Putamen (tissue), 1 donor: ENCODE results near the gene MYCBP.
A peak's percentile ranks its signal among the peaks of the same experiment; 100 is the strongest.
"Not testable (repeated sequence)": the region's sequence is repeated elsewhere in the genome, so short reads cannot be mapped to it uniquely, and the experiment has no call there.

Source experiments
- DNase-seq: peaks from one replicate; pipeline ENCODE4 v3.0.0-alpha.2; 2016; ENCODE audit warnings: low spot score

Gene MYCBP

GRCh38 chr1:38867208-38867607, 5.9 kb downstream of the MYCBP start:
- DNase-seq = no peak

DNA sequence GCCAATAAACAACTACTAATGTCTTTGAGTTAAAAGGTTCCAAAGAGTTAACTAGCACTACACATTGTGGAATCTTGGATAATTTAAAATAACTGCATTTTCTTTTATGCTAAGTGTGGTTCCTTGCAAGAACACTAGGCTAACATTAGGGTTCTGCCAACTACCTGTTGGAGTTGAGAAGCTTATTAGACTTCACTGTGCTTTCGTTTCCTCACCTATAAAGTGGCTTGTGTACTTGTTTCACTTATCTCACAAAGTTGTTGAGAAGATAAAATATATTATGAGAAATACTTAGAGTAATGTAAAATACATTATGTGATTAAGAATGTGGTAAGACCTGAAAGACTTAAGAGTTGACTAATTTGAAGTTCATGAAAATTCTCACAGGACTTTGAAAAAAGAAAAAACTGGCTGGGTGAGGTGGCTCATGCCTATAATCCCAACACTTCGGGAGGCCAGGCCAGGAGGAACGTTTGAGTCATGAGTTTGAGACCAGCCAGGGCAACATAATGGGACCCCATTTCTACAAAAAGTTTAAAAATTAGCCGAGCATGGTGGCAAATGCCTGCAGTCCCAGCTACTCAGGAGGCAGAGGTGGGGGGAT, 7.9 kb downstream of the MYCBP start:
- DNase-seq = no peak

- no peak for DNase-seq
These were observed 12.7 kb downstream of the MYCBP start for GRCh38 chr1:38860454-38860795.

DNA sequence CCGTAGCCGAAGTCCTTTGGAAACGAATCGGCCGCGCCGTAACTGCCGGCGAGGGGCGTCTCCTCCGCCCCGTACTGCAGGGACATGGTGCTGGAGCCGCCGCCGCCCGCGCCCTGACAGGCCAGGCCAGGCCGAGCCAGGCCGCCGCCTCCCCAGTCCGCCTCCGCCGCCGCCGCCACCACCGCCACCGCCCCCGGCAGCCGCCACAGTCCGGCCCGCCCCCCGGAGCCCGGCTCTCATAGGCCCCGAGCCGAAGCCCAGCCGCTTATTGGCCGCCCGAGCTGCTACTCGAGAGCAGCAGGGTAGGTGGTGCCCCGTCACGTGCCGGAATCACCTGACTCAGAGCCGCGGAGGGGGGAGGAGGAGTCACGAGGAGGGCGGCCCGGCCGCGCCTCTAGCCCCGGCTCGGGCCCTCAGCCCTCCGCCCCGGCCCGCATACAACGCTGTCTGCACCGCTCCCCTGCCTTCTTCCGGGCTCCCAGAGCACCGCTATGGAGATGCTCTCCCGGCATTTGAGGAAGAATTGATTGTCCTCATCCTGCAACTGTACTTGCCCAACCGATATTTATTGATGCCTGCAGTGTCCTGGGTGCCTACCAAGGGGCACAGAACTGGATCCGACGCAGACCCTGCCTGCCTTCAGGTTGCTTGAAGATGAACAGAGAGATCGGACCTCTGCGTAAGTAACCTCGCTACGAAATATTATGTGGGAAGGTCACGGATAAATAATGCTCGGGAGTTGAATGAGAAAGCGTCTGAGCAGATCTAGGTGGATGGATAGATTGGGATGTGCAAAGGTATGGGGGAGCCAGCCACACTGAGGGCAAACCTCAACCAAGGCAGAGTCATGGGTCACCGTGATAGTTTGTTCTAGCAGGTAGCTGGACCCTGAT, 13.3 kb downstream of the MYCBP start, which contains the start of gene RRAGC:
Gene RRAGC, minus strand, starts transcription at position 212 of the 893 bp plus-strand sequence. Its CDS starts 126 bp downstream, at position 86.
- peak; percentile 98 for DNase-seq

GRCh38 chr1:38858833-38859560, 14.2 kb downstream of the MYCBP start:
- peak; percentile 25 for DNase-seq

GRCh38 chr1:38852780-38853179, 20.4 kb downstream of the MYCBP start:
- no peak for DNase-seq

- DNase-seq = no peak
These were observed 25.1 kb downstream of the MYCBP start for GRCh38 chr1:38848071-38848470.

DNA sequence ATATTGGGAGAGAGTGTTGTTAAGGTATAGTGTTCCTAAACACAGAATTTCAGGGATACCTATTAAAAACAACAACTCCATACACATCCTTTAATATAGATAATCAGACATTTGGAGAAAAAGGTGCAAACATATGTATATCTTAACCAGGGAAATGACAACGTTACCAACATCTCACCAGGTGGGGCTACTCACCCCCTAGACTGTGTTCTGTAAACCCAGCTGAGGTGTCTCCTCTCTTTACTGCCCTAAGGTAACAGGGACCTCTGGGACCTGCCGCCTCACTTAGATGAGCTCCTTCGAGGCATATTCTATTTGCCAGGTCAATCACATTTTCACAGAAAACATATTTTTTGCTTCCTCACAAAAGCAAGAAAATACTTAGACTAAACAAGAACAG, 26.9 kb downstream of the MYCBP start:
- DNase-seq = no peak

GRCh38 chr1:38845088-38845487, 28.1 kb downstream of the MYCBP start:
- not testable (repeated sequence) for DNase-seq

- DNase-seq = no peak
These were observed 32.9 kb downstream of the MYCBP start for GRCh38 chr1:38840281-38840680.

- no peak for DNase-seq
These were observed 33.8 kb downstream of the MYCBP start for GRCh38 chr1:38839363-38839762.

DNA sequence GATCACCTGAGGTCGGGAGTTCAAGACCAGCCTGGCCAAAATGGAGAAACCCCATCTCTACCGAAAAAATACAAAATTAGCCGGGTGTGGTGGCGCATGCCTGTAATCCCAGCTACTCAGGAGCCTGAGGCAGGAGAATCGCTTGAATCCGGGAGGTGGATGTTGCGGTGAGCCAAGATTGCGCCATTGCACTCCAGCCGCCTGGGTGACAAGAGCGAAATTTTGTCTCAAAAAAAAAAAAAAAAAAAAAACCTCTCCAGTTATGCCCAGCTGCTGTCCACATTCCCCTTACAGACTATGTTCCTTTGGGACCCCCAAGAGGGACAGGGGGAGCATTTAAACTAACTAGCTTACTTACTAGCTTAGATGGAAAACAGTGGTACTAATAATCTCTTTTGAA, 36.8 kb downstream of the MYCBP start:
- DNase-seq = not testable (repeated sequence)

DNA sequence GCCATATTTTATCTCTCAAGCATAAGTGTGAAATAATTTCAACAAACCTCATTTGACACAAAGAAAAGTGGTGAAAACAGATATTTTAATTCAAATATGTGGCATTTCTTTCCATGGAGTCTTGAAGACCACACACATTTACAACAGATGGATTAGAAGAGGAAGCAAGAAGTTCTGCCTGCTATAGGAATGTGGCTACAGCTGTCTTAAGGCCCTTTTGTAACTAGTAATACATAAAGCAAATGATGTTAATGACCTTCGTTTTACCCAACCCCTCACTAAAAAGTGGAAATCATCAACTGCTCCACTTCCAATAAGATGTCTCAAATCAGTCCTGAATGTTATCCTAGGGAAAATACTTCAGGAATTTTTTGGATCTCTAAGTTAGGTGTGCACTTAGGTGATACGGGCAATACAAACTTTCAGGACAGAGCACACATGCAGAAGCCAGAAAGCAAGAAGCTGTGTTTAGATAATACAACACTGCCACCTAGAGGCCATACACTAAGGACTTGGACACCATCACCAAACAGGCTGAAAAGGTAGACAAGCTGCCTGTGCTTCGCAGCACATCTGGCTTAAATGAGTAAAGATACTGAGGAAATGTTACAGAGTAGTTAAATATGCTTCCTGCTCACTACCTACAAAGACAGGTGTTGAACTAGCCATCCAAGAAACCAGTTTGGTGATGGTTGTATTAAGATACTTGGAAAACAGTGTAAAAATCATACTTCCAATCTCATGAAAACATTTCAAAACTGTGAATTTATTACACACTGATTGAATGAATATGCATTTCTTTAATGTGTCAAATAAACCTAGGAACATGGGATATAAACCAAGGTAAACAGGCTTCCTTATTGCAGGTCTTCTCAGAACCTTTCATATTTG, 38.0 kb downstream of the MYCBP start:
- peak; percentile 70 for DNase-seq

- DNase-seq = no peak
These were observed 38.8 kb downstream of the MYCBP start for GRCh38 chr1:38834221-38834782.

DNA sequence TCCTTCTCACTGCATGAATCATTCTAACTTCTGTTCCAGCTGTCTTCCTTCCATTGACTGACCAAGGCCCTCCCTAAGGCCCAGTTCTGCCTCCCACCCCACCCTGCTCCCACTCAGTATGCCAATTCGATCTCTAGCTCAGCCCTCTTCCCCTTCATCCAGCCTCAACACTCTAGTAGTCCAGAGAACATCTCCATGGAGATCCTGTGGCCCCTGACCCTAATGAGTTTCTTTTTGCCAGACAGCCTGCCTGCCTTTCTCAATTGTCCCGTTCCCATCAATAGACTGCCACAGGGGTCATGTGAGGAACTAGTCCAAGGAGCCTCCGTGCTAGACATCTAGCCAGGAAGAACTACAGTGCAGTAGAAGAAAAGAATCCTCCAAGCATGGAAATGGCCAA, 40.0 kb downstream of the MYCBP start:
- no peak for DNase-seq

DNA sequence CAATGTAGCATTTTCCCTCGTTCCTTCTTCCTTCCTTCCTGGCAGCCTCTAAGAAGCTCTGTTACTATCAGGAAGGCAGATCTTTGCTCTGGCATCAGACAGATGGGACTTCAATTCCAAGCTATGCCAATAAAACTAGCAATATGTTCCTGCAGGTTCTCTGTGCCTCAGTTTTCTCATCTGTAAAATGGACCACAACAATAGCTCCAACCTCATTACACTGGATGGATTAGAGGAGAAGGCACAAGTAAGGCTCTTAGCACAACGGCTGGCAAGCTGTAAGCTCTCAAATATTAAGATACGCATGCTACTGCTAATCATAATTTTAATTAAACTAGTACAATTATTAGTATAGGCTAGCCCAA, 40.8 kb downstream of the MYCBP start:
- DNase-seq = no peak

GRCh38 chr1:38831731-38832369, 41.3 kb downstream of the MYCBP start:
- no peak for DNase-seq

GRCh38 chr1:38829368-38829767, 43.8 kb downstream of the MYCBP start:
- no peak for DNase-seq

DNA sequence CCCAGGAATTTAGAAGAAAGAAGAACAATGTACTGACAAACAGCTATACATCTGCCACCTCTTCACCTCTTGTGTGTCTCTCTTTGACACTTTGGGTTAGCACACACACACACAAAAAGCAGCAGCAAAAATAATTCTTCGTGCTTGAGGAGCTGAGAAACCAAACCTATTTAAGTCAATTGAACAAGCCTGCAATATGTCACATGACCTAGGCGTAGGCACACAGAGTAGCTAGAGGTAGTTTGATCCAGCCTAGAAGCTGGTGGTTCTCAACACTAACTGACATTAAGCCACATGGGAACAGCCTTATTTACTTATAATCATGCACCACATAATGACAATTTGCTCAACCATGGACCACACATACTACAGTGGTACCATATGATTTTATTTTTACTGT, 45.8 kb downstream of the MYCBP start:
- peak; percentile 75 for DNase-seq

DNA sequence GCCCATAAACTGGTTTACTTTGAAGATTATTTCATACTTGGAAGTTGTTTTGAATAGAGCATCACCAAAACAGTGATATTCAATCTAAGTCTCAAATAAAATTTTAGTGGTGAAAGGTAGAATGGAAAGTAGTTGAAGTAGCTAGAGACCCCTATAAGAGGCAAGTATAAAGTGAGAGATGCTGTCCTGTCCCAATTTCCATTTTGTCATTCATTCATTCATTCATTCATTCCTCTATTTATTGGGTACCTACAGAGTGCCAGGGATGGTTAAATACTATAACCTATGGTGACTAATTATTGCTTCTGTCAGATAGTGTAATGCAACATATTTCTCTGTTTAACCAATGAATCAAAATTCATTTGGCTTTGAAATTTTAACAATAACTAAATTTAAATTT, 46.3 kb downstream of the MYCBP start:
- no peak for DNase-seq

DNA sequence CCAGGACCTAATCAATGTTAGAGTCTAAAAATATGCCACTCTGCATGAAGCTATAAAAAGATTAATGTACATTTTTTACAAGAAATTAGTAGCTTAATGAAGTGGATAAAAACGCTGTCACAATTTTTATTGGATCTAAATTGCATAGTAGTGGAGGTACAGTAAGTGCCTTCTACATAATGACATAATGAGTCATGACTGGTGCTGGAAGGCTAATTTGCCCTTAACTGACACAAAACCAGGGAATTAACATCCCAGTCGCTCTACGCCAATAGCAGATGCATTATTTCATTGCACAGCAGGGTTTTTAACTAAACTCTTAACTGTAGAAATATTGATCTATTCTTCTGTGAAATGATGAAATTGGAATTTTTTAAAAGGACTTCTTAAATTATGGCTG, 46.9 kb downstream of the MYCBP start:
- DNase-seq = peak; percentile 59
